Endothelial cell of umbilical vein (primary cell): ENCODE data around the gene UBE2I. TPM values are rescaled to one million over a fixed set of nuclear protein-coding genes. Genes with fewer than 3 reads are reported as not detected.

Experiments
- BruUV-seq: library from RNA; stranded (reverse); fragments of 400-500 nt; replicated peaks from 2 replicates; lab custom pipeline; 2021; lab: Mats Ljungman, UMichigan
- CTCF ChIA-PET: fragments of 300-600, 350-600 bp; sonication (Branson Sonifier 250); formaldehyde crosslinking; loops from one replicate; lab custom pipeline; 2021; ENCODE audit warnings: antibody characterized with exemption, inconsistent platforms; lab: Charles Lee
- POLR2A ChIA-PET: fragments of 300-600, 350-600 bp; sonication (Branson Sonifier 250); formaldehyde crosslinking; loops from one replicate; lab custom pipeline; 2021; ENCODE audit warnings: antibody characterized with exemption, inconsistent platforms; lab: Charles Lee
- DNase-seq: peaks from one replicate; pipeline ENCODE4 v3.0.0-alpha.2; 2011; ENCODE audit warnings: low read depth, low spot score
- FAIRE-seq: peaks from 2 replicates; lab custom pipeline; 2011; peaks lifted over from hg19 to GRCh38; lab: Jason Lieb, UNC
- H2AFZ ChIP-seq: 2 replicates; pipeline ENCODE4 v1.6.0; 2012; ENCODE audit warnings: low read depth, low read length, control low read depth, inconsistent platforms
- H3K27ac ChIP-seq: 2 replicates; pipeline ENCODE4 v1.5.1; 2011; ENCODE audit warnings: low read depth, mild to moderate bottlenecking, control low read depth, low read length, moderate library complexity; ENCODE audit not compliant: insufficient read depth
- H3K27me3 ChIP-seq, 2 experiments: 2 replicates each; pipeline versions ENCODE4 v1.6.0 to v1.6.1; 2011; ENCODE audit warnings: low read length in 2 of 2, mixed read lengths in 1 of 2; ENCODE audit not compliant: control insufficient read depth in 2 of 2, insufficient read depth in 2 of 2
- H3K36me3 ChIP-seq, 2 experiments: 2 replicates in 1 of 2; 3 replicates in 1 of 2; pipeline ENCODE4 v1.5.1; 2011; ENCODE audit warnings: low read length in 2 of 2, mild to moderate bottlenecking in 1 of 2, moderate library complexity in 1 of 2; ENCODE audit not compliant: control insufficient read depth in 2 of 2, insufficient read depth in 2 of 2; ENCODE audit errors: extremely low read depth in 1 of 2
- H3K4me1 ChIP-seq: 3 replicates; pipeline ENCODE4 v1.5.1; 2011; ENCODE audit warnings: mild to moderate bottlenecking, low read length; ENCODE audit not compliant: control insufficient read depth, insufficient read depth; ENCODE audit errors: extremely low read depth
- H3K4me2 ChIP-seq: 2 replicates; pipeline ENCODE4 v1.6.1; 2011; ENCODE audit warnings: low read length, control low read depth, mixed read lengths; ENCODE audit not compliant: insufficient read depth
- H3K4me3 ChIP-seq, 3 experiments: fragments of 200-600 bp in 1 of 3; sonication (generic), shearing (Covaris generic) in 1 of 3; replicated peaks in 1 of 3; 2 replicates each; pipeline ENCODE4 v1.5.1; 2011 to 2016; ENCODE audit warnings: control low read depth in 3 of 3, low read length in 3 of 3, mild to moderate bottlenecking in 2 of 3, inconsistent platforms in 1 of 3, low read depth in 1 of 3, moderate library complexity in 1 of 3; ENCODE audit not compliant: insufficient read depth in 1 of 3
- H3K79me2 ChIP-seq: 2 replicates; pipeline ENCODE4 v1.6.0; 2012; ENCODE audit warnings: low read length, inconsistent platforms; ENCODE audit not compliant: control insufficient read depth, insufficient read depth
- H3K9ac ChIP-seq: replicated peaks from 2 replicates; pipeline ENCODE3; 2011; ENCODE audit warnings: low read length, control low read depth; ENCODE audit not compliant: insufficient read depth; ENCODE audit errors: extremely low read depth
- H3K9me1 ChIP-seq: replicated peaks from 3 replicates; pipeline ENCODE4 v1.6.0; 2011; ENCODE audit warnings: mild to moderate bottlenecking, low read length; ENCODE audit not compliant: control insufficient read depth, insufficient read depth; ENCODE audit errors: extremely low read depth
- H3K9me3 ChIP-seq: replicated peaks from 2 replicates; pipeline ENCODE4 v1.5.1; 2012; ENCODE audit warnings: low read length, inconsistent platforms; ENCODE audit not compliant: control insufficient read depth, insufficient read depth
- H4K20me1 ChIP-seq: replicated peaks from 2 replicates; pipeline ENCODE3; 2011; ENCODE audit warnings: mild to moderate bottlenecking, low read length; ENCODE audit not compliant: control insufficient read depth, insufficient read depth; ENCODE audit errors: extremely low read depth
- CTCF ChIP-seq, 2 donors: IDR thresholded peaks; 1 replicate in 1 of 2; 2 replicates in 1 of 2; pipeline ENCODE4 v1.5.1; 2011; ENCODE audit warnings: low read length in 2 of 2, mild to moderate bottlenecking in 2 of 2, moderate library complexity in 2 of 2, control low read depth in 1 of 2, inconsistent platforms in 1 of 2, low read depth in 1 of 2; ENCODE audit not compliant: insufficient read depth in 1 of 2; ENCODE audit errors: extremely low read depth in 1 of 2
- EZH2 ChIP-seq: IDR thresholded peaks from 2 replicates; pipeline ENCODE4 v1.6.1; 2012; ENCODE audit warnings: borderline replicate concordance, low read depth, mild to moderate bottlenecking, moderate library complexity, low read length, inconsistent platforms; ENCODE audit not compliant: severe bottlenecking
- FOS ChIP-seq: IDR thresholded peaks from 2 replicates; pipeline ENCODE4 v1.6.1; 2011; ENCODE audit warnings: mild to moderate bottlenecking, low read length, moderate library complexity, borderline replicate concordance; ENCODE audit not compliant: insufficient read depth
- GATA2 ChIP-seq: IDR thresholded peaks from 2 replicates; pipeline ENCODE4 v1.7.0; 2011; ENCODE audit warnings: low read depth, mild to moderate bottlenecking, moderate library complexity, mixed read lengths, low read length; ENCODE audit not compliant: insufficient read length, insufficient read depth
- MAX ChIP-seq: IDR thresholded peaks from 2 replicates; pipeline ENCODE4 v1.6.1; 2011; ENCODE audit not compliant: insufficient read depth, insufficient read length
- POLR2A ChIP-seq: IDR thresholded peaks from 2 replicates; pipeline ENCODE4 v1.6.1; 2012; ENCODE audit warnings: low read depth, mild to moderate bottlenecking, control low read depth, low read length
- POLR2AphosphoS5 ChIP-seq: IDR thresholded peaks from 2 replicates; pipeline ENCODE4 v1.6.1; 2012; ENCODE audit warnings: low read depth, mild to moderate bottlenecking, control low read depth, low read length, moderate library complexity; ENCODE audit not compliant: insufficient read depth
- dilution Hi-C: fragments of 300-500 bp; cut with MboI; formaldehyde crosslinking; loops from one replicate; pipeline ENCODE4 v1.15.0; 2019; ENCODE audit warnings: low sequenced_read_pairs; ENCODE audit not compliant: extremely low pct_ligation_motif_present
- intact Hi-C: fragments of 100-400 bp; cut with micrococcal nuclease; formaldehyde crosslinking; loops from one replicate; pipeline ENCODE4 v1.10.0; 2022
- polyA plus RNA-seq, 4 experiments: library from polyadenylated mRNA; depleted of rRNA in 3 of 4; stranded (reverse) in 3 of 4; unstranded in 1 of 4; fragments of >200 nt; gene quantifications; 2 replicates each; pipeline versions ENCODE4 v1.2.1 to v1.2.3, GENCODE V29; 2011 to 2012; ENCODE audit warnings: missing spikeins in 1 of 4
- total RNA-seq: library from RNA; stranded (reverse); gene quantifications from 2 replicates; pipeline ENCODE4 v1.2.3, GENCODE V29; 2021

The UBE2I gene
- total and polyA plus RNA-seq, 2 donors (not counting 3 experiments of a cell fraction or from before 2014, with no cell fraction given), result 122 to 233 TPM

- FAIRE-seq (no peak), DNase-seq (no peak)
- Histone ChIP-seq H4K20me1 (no peaks in the 10 kb centered on the region), H3K4me1 (peaks cover 4% of the 10 kb centered on the region), H3K9me3 (no peaks in the 10 kb centered on the region), H3K4me2 (no peak overlapping the region), H3K79me2 (peaks cover 7% of the 10 kb centered on the region), H3K9me1 (no peaks in the 10 kb centered on the region), H3K36me3 (peaks cover 0 to 11% of the 10 kb centered on the region in 2 experiments), H3K9ac (no peak overlapping the region), H3K27me3 (no peaks in the 10 kb centered on the region), H3K4me3 (no peak overlapping the region), H3K27ac (no peak overlapping the region), H2AFZ (no peak overlapping the region)
- TF ChIP-seq CTCF (IDR thresholded peaks at IDR 0.05; ENCODE audit: extremely low read depth in 1 of 2, insufficient read depth in 1 of 2, low read depth in 1 of 2, low read length in 2 of 2), result no peak
- no peak for TF ChIP-seq POLR2A
- no peak for TF ChIP-seq EZH2
- no peak for TF ChIP-seq POLR2AphosphoS5
- TF ChIP-seq FOS, result no peak
- TF ChIP-seq GATA2, result no peak
- no peak for TF ChIP-seq MAX
- ChIA-PET POLR2A (no interaction called here), CTCF (interaction anchor here (1.1 to 1.3 kb wide), 2 partner anchors 10 to 19 kb away, joined by 3 to 4 read pairs; no protein-coding TSS in a partner anchor)
- intact Hi-C loops, result no loop called here
- dilution Hi-C loops, result no loop called here
- BruUV-seq, result no TSS peak
Measured at GRCh38 chr16:1345651-1346421, 36.4 kb downstream of the UBE2I start.
